Activated B cell treated with CpG ODN at 0.5 μM for 24 hours (primary cell): ENCODE data around the gene CNTNAP5. TPM values are rescaled to one million over a fixed set of nuclear protein-coding genes. Genes with fewer than 3 reads are reported as not detected.

Source experiments
- ATAC-seq: fragments of 200-7000 bp; cut with Tn5 transposase; one replicate; pipeline ENCODE4 v1.10.0; 2021; ENCODE audit warnings: low read depth, mild to moderate bottlenecking, moderate library complexity
- CTCF ChIA-PET: fragments of 350-600 bp; sonication (Branson Sonifier 250); formaldehyde crosslinking; loops from one replicate; lab custom pipeline; 2021; ENCODE audit warnings: antibody characterized with exemption; lab: Charles Lee
- POLR2A ChIA-PET: fragments of 350-600 bp; sonication (Branson Sonifier 250); formaldehyde crosslinking; loops from one replicate; lab custom pipeline; 2021; ENCODE audit warnings: antibody characterized with exemption; lab: Charles Lee
- DNase-seq: peaks from one replicate; pipeline ENCODE4 v3.0.0; 2022
- H3K27ac Mint-ChIP-seq: one replicate; pipeline ENCODE4 v1.8.0; 2020; ENCODE audit warnings: mixed read lengths
- H3K27me3 Mint-ChIP-seq: one replicate; pipeline ENCODE4 v1.8.0; 2021; ENCODE audit warnings: mixed read lengths
- H3K36me3 Mint-ChIP-seq: one replicate; pipeline ENCODE4 v1.8.0; 2021; ENCODE audit warnings: low read depth, mixed read lengths
- H3K4me1 Mint-ChIP-seq: one replicate; pipeline ENCODE4 v1.8.0; 2021; ENCODE audit warnings: mixed read lengths
- H3K4me3 Mint-ChIP-seq: one replicate; pipeline ENCODE4 v1.8.0; 2020; ENCODE audit warnings: mild to moderate bottlenecking, mixed read lengths
- H3K9me3 Mint-ChIP-seq: one replicate; pipeline ENCODE4 v1.8.0; 2020; ENCODE audit warnings: mixed read lengths
- intact Hi-C: fragments of 100-400 bp; cut with micrococcal nuclease; formaldehyde crosslinking; loops from one replicate; pipeline ENCODE4 v1.15.1; 2024
- total RNA-seq: library from RNA; stranded (reverse); gene quantifications from 2 replicates; pipeline ENCODE4 v1.2.3, GENCODE V29; 2022
- TF ChIP-seq, protein P1 (sequence below): fragments of 200-600 bp; IDR thresholded peaks from one replicate; pipeline ENCODE4 v1.8.0; 2022; ENCODE audit warnings: antibody characterized with exemption, mild to moderate bottlenecking

The CNTNAP5 gene
- total RNA-seq, 1 donor from 2014 or later = not detected

DNA sequence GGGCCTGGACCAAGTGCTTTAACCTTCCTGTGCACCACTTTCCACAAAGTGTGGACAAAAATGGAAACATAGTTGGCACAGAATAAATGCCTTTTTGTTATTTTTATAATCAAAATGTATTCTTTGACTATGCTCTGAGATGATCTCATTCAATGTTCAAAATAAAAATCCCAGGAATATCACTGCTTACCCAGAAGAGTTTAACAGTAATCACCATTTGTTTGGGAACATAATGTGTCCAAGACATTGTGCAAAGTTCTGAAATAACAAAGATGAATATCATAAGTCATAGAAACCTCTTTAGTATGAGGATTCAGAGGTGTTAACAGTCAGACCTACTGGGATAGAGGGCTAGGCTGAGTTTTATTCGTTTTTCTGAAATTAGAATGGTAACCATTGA lies 668.1 kb downstream of the CNTNAP5 start:
- ChIA-PET POLR2A (no interaction called here), CTCF (no interaction called here)
- DNase-seq (no peak), ATAC-seq (no peak)
- no peaks in the 10 kb centered on the region for H3K4me1 Mint-ChIP-seq
- H3K9me3 Mint-ChIP-seq = peaks cover 8% of the 10 kb centered on the region
- H3K4me3 Mint-ChIP-seq = no peak overlapping the region
- TF ChIP-seq, protein P1, sequence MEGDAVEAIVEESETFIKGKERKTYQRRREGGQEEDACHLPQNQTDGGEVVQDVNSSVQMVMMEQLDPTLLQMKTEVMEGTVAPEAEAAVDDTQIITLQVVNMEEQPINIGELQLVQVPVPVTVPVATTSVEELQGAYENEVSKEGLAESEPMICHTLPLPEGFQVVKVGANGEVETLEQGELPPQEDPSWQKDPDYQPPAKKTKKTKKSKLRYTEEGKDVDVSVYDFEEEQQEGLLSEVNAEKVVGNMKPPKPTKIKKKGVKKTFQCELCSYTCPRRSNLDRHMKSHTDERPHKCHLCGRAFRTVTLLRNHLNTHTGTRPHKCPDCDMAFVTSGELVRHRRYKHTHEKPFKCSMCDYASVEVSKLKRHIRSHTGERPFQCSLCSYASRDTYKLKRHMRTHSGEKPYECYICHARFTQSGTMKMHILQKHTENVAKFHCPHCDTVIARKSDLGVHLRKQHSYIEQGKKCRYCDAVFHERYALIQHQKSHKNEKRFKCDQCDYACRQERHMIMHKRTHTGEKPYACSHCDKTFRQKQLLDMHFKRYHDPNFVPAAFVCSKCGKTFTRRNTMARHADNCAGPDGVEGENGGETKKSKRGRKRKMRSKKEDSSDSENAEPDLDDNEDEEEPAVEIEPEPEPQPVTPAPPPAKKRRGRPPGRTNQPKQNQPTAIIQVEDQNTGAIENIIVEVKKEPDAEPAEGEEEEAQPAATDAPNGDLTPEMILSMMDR = no peak
- no peak overlapping the region for H3K27ac Mint-ChIP-seq
- H3K27me3 Mint-ChIP-seq = no peaks in the 10 kb centered on the region
- intact Hi-C loops = no loop called here
- H3K36me3 Mint-ChIP-seq = no peaks in the 10 kb centered on the region

DNA sequence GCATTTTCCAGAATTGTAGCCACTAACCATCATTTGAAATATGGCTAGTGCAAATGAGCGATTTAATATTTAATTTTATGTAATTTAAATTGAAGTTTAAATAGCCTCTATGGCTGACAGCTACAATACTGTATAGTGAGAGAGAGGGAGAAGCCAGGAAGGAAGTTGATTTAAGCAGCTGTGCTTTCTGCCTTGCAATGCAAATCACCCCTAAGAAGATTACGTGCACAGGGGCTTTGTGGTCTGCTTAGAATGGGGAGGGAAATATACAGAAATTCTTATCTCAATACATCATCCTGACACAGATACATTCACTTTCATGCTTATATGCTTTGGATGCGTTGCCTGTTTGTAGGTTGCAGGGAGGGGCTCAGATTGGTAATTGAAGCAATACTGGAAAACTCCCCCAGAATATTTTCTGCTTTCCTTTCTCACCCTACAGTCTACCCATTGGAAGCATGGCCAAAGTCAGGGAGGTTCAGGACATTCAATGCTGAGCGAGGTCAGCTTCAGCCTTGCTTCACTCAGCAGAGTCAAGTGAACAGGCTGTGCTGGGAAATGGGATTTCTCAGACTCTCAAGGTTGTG lies 674.0 kb downstream of the CNTNAP5 start:
- DNase-seq (no peak), ATAC-seq (no peak)
- H3K36me3 Mint-ChIP-seq = no peaks in the 10 kb centered on the region
- CTCF ChIA-PET = no interaction called here
- H3K4me1 Mint-ChIP-seq = no peaks in the 10 kb centered on the region
- TF ChIP-seq, protein P1 = no peak
- H3K4me3 Mint-ChIP-seq = no peak overlapping the region
- intact Hi-C loops = no loop called here
- no peak overlapping the region for H3K27ac Mint-ChIP-seq
- POLR2A ChIA-PET = no interaction called here
- no peaks in the 10 kb centered on the region for H3K27me3 Mint-ChIP-seq
- H3K9me3 Mint-ChIP-seq = peaks cover 7% of the 10 kb centered on the region

DNA sequence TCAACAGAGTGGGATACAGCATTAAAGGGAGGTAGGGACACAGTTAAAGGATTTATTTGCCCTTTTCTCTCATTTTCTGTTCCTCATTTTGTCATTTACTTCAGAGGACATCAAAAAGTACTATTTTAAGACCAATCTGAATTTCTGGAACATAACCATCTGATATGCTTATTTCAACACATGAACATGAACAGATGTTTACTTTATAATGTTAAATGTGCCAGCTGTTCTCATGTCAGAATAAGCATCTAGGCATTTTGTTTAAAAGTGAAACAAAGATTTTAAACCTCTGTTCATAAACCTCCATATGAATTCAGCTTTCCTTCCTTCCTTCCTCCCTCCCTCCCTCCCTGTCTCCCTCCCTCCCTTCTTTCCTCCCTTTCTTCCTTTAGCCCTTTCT lies 677.7 kb downstream of the CNTNAP5 start:
- no peak for ATAC-seq
- CTCF ChIA-PET = no interaction called here
- TF ChIP-seq, protein P1 = no peak
- intact Hi-C loops = no loop called here
- Mint-ChIP-seq H3K4me3 (no peak overlapping the region), H3K27me3 (no peaks in the 10 kb centered on the region), H3K9me3 (peaks cover 9% of the 10 kb centered on the region), H3K4me1 (no peaks in the 10 kb centered on the region), H3K27ac (no peak overlapping the region), H3K36me3 (no peaks in the 10 kb centered on the region)
- POLR2A ChIA-PET = no interaction called here
- DNase-seq = no peak

DNA sequence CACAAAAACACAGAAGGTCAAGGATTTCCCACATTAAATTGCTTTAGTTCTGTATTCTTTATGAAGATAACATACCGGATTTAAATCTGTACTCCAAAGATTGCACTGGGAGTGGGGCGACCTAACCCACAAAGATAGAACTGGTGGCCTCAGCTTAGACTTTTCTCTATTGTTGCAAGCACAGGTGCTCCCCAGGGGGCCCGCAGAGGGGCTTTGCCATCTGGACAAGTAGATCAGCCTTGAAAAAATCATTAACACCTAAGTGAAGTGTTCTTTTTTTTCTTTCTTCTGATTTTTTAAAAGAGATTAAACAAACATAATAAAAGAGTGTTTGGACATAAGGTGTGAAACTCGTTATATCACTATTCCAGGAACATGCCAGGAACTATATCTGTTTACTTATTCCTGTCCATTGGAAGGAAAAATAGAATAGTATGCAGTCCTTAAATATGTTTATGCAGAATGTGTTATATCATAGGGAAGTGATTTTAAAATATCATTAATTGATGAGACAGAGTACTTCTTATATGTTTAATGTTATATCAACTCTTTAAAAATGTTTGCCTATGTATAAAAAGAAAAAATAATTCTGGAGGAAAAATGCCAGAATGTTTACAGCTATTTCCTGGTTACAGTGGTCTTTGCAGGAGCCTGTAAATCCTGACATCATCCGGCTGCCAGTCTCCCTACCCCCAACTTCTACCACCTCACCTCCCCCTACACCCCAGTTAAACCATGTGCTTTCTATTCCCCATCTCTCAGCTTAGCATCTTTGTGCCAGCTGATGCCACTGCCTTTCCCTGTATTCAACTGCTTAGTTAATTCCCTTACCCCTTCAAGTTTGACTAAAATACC lies 679.2 kb downstream of the CNTNAP5 start:
- ChIA-PET CTCF (no interaction called here), POLR2A (no interaction called here)
- intact Hi-C loops = no loop called here
- no peak for ATAC-seq
- H3K27me3 Mint-ChIP-seq = no peaks in the 10 kb centered on the region
- TF ChIP-seq, protein P1 = no peak
- no peak for DNase-seq
- H3K4me3 Mint-ChIP-seq = no peak overlapping the region
- H3K4me1 Mint-ChIP-seq = no peaks in the 10 kb centered on the region
- no peaks in the 10 kb centered on the region for H3K36me3 Mint-ChIP-seq
- H3K9me3 Mint-ChIP-seq = peaks cover 9% of the 10 kb centered on the region
- H3K27ac Mint-ChIP-seq = no peak overlapping the region

DNA sequence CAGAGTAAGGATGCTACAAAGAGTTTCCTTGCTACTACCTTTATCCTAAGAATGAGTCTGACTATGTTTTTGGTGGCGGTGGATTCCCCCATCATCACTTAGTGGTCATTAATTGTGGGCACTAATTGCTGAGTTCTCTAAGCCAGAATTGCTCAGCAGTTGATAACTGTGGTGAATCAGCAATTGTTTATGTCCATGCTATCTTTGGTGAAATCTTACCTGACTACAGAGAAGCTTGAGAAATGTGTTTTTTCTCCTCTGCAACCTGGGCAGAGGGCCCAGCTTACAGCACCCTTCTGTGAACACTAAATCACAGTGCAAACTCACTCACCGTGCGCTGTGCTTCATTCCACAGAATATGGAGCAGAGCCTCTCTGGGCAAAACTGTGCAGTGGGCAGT lies 683.6 kb downstream of the CNTNAP5 start:
- no peak for ATAC-seq
- TF ChIP-seq, protein P1 = no peak
- Mint-ChIP-seq H3K4me1 (no peaks in the 10 kb centered on the region), H3K27ac (no peak overlapping the region), H3K9me3 (peaks cover 5% of the 10 kb centered on the region), H3K4me3 (no peak overlapping the region), H3K36me3 (no peaks in the 10 kb centered on the region), H3K27me3 (no peaks in the 10 kb centered on the region)
- DNase-seq = no peak
- POLR2A ChIA-PET = no interaction called here
- CTCF ChIA-PET = no interaction called here
- intact Hi-C loops = no loop called here
